ENCODE results near the gene FYB1.
A peak's percentile ranks its signal among the peaks of the same experiment; 100 is the strongest.

Gene FYB1

GRCh38 chr5:39156082-39156481 lies 63.3 kb downstream of the FYB1 start:
- DNase-seq: no peak

DNA sequence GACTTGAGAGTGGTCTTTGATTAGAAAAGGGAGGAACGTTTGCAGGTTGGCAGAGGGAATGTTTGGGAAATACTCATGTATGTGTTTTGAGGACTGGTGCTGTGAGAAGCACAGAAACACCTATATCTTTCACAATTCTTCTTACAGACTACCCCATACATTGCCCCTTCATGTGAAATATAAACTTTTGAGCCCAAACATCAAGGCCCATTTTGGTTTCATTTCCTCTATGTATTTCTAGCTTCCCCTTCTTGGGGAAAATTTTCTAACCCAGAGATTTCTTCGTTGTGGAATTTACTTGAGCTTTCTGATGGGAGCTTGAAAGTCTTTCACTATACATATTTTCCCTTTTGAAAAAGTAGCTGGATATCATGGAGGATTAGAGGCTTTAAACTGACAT lies 67.6 kb downstream of the FYB1 start:
- no peak for DNase-seq

DNA sequence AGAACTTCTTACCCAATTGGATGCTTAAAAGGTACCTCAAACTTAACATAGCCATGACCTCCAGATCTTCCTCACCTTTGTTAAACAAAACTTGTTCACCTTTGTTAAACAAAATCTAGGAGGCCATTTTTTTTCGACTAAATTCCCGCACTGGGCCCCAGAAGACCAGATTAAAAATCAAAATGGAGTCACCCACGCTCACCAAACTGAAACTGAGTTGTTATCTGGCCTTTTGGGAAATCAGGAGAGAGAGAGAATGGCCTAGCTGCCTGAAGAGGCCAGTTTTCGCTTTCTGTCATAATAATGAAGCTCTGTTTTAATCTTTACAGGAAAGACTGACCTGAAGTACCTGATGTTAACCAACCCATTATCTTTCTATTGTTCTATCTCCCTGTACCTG lies 69.4 kb downstream of the FYB1 start:
- no peak for DNase-seq

DNA sequence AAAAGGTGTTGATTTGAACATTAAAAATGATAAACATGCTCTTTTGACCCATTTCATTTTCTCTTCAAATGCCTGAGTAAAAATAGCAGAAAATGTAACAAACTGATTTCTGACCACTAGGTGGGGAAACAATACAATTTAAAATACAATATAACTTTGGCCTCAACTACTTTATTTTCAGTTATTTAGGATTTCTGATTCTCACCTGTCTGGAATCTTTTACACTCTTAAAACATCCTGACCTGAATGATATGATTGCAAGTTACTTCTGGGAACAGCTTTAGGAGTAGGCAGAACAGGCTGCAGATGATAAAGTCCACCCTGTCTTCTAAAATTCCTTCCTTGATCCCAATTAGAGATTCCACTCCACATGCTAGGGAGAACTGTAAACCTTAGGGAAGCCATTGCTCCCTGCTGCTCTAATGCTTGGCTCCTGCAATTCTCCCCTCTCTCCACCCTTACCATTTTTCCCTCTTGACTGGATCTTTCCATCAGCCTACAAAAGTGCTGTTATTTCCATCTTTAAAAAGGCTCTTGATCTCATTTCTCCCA lies 70.3 kb downstream of the FYB1 start:
- DNase-seq: no peak

DNA sequence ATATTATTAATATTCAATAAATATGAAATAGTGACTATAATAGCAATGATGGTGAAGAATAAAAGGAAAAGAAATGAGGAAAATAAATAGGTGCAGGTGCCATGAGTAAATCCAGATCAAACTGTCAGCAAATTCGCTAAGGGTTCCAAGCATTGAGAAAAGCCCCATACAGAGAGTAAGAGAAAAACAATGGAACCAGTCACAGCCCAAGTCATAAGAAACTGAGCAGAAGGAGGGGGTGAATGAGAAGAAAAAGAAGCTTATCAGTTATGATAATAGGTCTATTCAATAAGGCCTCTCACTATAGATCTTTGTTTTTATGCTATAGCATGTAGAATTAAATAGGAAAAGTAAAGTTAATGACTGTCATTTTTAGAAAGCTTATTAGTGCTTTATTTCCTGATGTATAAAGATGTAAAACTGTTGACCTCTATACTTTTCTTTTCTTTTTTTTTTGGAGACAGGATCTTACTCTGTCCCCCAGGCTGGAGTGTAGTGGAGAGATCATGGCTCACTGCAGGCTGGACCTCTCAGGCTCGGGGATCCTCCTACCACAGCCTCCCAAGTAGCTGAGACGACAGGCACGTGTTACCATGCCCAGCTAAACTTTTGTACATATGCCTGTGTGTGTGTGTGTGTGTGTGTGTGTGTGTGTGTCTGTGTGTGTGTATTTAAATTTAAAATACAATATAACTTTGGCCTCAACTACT lies 72.4 kb downstream of the FYB1 start:
- no peak for DNase-seq

DNA sequence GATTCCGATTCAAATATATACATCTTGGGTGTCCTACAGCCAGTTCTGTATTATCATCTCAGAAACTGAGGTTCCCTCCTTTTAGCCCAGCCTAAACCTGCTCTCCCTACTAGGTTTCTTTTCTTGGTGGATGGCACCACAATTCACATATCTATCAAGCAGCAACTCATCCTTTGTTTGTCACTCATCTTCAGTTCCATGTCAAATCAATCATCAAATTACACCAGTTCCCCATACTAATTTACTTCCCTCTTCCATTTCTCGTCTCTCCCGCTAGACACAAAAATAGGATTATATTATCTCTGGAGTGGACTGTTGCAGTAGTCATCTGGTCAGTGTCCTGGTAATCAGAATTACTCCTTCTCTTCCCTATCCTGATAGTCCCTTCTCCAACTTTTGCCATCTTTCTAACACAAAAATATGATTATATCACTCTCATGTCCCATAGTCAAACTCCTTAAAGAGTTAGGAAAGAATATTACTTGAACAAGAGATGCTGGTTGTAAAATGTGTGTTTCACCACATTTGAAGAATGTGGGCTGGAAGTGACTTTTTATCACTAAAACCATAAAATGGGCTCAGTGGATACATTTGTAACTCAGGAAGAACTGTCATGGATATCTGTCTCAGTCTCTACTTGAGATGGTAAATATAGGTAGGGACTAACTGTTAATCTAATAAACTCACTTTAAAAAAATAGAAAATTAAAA lies 76.1 kb downstream of the FYB1 start:
- no peak for DNase-seq

DNA sequence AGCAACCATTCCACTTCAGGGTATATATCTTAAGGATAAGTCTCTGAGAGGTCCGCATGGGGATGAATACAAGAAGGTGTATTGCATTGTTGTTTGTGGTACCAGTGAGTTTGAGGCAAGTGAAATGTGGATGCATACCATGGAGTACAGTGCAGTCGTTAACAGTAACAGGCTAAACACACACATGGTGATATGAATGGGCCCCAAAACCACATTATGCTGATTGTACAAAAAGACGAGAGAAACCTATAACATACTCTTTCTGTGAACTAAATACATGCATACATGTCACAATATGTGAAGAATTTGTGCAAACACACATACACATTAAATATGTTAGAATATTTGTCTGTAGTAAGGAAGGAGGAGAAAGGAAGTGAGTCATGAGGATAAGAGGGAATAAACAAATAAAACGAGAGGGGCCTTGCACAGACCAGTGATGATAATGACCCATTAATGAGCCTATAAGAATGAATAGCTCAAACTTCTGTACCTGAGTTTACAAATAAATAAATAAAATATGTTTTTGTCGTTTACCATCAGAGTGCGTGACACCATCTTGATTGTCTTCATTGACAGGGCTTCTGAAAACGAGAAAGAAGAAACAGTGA lies 78.7 kb downstream of the FYB1 start:
- DNase-seq: no peak

DNA sequence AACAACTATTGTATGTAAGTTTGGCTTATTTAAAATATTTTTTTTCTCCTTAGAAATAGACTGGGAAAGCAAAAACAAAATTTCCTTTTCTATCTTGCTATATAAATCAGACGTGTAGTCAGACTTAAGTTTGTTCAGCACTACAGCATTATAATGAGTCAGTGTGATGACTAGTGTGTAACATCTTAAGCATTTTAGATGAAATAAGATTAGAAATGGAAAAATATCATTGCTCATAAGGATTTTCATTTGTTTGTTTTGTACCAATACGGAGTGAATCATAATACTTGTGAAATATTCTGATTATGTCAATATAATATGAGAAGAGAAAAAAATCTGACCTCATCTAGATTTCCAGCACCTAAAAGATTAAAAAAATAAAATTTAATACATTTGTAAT lies 80.5 kb downstream of the FYB1 start:
- no peak for DNase-seq

- peak; percentile 66 for DNase-seq
Measured at GRCh38 chr5:39137819-39138451, 81.4 kb downstream of the FYB1 start.

- no peak for DNase-seq
Measured at GRCh38 chr5:39137391-39137790, 82.0 kb downstream of the FYB1 start.

DNA sequence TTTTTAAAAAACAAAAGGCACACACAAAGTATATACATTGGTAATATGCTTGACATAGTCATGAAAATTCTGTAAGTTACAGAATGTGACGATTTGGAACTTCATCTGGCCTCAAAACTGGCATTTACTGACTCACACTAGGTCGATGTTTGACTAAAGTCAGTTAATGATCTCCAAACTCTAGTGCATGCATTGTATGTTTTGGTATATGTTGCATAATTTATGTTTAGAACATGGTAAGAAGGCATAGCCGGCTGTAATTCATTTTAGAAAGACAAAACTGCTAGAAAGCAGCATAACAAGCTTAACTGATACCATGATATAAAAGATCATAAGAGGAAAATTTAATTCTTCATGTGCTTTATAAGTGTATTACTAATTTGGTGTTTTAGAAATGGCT lies 86.6 kb downstream of the FYB1 start:
- no peak for DNase-seq

GRCh38 chr5:39132128-39132447 lies 87.3 kb downstream of the FYB1 start:
- DNase-seq: no peak

- DNase-seq: no peak
Measured at GRCh38 chr5:39131210-39132127, 87.9 kb downstream of the FYB1 start.

- no peak for DNase-seq
Measured at GRCh38 chr5:39130716-39131115, 88.6 kb downstream of the FYB1 start.

GRCh38 chr5:39121922-39122321 lies 97.4 kb downstream of the FYB1 start:
- DNase-seq: no peak

- no peak for DNase-seq
Measured at GRCh38 chr5:39121315-39121714, 98.0 kb downstream of the FYB1 start.

DNA sequence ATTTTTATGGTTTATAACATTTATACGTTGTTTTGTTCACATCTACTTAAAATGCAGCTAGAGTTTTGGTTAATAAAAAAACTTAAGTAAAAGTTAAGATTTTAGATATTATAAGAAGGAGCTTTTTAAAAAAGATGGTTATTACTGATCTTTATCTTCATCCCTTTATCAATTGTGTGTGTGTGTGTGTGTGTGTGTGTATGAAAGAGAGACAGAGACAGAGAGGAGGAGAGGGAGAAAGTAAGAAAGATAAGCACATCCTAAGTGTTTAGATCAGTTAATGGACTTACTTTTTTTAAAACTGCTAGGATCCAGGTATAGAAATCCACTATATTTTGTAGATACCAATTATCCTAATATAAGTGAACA lies 99.3 kb downstream of the FYB1 start:
- no peak for DNase-seq

- DNase-seq: no peak
Measured at GRCh38 chr5:39119404-39120051, 99.8 kb downstream of the FYB1 start.

DNA sequence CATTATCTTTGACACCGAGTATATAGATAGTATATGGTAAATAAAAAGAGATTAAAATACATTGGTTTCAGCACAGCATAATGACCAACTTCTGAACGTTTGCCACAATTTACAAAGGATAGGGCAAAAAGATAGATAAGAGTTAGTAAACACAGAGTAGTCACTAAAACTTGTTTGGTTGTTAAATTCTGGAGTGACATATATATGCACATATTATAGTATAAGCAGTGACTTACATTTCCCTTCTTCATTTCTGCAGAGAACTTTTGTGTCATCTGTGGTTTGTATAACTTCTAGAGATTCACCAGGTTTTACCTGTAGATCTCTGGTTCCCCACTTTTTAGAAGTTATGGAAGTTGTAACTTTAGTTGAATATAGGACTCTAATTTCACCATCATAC lies 100.7 kb downstream of the FYB1 start:
- no peak for DNase-seq

DNA sequence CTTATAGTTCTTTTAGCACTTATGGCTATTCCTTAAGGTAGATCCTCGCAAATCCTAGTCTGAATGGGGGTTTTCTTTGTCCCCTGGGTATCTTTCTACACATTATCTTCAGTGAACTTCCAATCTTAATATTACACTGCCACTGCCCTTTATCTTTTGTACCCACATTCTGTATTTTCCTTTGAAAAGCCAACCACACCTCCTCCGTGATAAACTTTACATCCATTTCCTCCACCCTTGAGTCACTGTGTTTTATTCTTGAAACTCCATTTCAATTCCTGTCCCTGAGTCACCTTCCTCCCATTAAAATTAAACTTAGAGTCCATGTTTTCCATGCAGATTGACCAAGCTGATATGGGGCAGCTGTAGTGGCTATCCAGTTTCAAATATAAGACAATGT lies 102.0 kb downstream of the FYB1 start:
- no peak for DNase-seq

DNA sequence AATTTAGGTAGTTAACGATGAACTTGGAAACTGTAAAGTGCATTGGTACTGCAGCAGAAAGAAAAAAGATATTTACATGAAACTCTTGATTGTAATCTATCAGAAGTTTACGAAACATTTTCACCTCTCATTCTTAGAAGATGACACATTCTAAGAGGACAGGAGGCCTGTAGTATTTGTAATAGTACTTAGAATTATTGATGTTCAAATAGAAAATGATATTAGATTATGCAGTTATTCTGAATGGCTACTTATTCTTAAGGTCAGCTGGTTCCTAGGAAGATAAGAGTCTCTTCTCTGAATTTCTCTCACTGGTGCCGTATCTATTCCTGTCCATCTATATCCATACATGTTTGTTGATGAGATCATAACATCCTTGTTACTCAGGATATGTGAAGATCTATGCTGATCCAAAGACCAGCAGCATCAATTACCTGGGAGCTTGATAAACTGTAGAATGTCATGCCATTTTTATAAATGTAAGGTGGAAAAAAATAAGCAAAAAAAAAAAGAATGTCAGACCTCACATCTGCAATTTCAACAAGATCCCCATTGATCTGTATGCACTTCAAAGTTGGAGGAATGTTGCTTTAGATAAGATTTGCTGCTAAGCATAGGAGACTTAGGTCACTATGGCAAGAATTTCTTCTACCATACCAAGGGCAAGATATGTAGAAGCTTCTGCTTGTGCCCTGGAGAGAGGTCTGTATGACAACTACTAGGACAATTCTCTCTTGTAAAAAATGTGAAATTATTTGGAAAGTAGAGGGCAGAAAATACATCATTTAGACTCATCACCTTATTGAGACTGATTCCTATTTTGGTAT lies 102.8 kb downstream of the FYB1 start:
- DNase-seq: no peak

All from activated effector memory CD4-positive, alpha-beta T cell treated with anti-CD3 and anti-CD28 coated beads, Interleukin-2, amount 50 U/mL, for 16 hours (primary cell).